Stimulated activated CD8-positive, alpha-beta memory T cell treated with anti-CD3 and anti-CD28 coated beads, Interleukin-2, amount 100 ng/mL, for 48 hours (primary cell): ENCODE data around the gene FNTB.

Source experiments
- DNase-seq, 2 donors: peaks; one replicate each; pipeline ENCODE4 v3.0.0-alpha.2; 2020; ENCODE audit warnings: low read depth in 2 of 2

The FNTB gene

DNA sequence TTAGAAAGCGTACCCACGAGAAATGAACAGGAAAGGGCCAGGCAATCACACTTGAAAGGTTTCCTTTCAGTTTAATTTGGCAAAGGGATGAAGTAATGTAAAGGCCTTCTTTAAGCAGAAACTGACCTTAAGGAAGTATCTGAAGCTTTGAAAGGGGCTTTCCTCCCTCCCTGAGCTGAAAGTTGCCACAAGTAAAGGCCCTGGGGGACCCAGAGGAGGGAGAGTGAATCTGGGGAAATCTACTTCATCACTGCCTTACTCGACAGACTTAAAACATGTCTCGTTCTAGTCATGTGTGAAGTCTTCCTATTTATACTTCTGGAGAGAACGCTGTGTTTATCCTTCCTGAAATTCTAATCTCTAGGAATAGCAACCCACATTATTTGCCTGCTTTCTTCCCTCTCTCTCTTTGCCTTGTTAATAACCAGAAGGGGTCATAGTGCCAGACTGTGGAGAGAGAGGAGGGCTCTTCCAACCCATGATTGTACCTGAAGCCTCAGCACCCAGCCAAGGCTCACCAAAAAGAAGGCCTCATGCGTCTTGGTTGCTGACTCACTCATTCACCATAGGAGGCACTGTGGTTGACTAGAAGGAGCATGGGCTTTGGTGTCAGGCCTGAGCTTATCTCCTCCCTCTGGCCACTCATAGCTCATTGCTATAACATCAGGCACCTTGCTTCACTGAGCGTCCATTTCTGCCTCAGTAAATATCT lies 33.9 kb upstream of the FNTB start:
- no peak for DNase-seq

GRCh38 chr14:64953310-64953654 lies 33.4 kb upstream of the FNTB start:
- DNase-seq: no peak

DNA sequence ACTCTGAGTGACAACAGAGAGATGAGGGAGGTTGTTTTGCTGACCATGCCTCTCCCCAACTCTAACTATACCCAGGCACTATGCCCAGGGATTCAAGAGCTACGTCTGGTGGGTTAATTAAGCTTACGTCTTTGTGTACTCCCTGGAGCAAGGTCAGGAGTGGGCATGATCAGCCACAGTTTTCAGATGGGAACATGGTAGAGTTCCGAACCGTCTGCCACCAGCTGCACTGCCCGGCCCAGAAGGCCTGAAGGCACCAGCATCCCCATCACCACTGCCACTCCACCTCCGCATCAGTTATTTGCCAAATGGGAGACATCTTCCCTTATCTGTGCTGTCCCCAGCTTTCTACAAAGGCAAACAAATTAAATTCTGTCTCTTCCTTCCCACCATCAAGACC lies 33.0 kb upstream of the FNTB start:
- no peak for DNase-seq

DNA sequence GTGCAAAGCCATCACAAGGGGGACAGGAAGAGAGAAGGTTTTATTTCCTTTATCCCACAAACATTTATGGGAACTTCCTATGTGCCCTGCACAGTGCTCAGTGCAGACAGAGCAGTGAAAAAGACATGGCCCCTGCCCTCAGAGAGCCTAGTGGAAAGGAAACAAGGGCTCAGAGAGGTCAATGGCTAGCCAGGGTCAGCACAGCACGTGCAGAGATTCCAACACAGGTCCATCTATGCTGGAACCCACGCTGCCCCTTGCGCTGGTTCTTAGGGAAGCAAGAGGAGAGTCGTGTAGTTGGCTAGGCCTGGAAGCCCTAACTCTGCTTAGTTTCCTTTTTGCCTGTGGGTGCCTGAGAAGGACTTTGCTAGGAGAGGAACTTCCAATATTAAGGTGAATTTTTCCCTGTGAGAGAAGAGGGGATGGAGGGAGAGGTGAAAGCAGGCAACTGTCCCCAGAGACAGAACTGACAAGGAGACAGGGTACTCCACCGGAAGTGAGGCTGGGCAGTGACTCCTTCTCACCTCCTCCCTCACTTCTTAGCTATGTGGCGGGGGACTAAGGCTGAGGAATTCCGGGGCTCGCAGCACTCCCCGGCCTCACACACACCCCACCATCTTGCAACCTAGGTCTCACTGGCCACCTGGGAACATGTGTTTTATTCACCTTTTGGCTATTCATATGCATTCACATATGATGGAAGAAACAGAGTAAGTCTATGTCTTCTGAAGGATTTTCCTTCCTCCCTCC lies 32.0 kb upstream of the FNTB start:
- no peak for DNase-seq

- no peak for DNase-seq
Measured at GRCh38 chr14:64955297-64955696, 31.4 kb upstream of the FNTB start.

DNA sequence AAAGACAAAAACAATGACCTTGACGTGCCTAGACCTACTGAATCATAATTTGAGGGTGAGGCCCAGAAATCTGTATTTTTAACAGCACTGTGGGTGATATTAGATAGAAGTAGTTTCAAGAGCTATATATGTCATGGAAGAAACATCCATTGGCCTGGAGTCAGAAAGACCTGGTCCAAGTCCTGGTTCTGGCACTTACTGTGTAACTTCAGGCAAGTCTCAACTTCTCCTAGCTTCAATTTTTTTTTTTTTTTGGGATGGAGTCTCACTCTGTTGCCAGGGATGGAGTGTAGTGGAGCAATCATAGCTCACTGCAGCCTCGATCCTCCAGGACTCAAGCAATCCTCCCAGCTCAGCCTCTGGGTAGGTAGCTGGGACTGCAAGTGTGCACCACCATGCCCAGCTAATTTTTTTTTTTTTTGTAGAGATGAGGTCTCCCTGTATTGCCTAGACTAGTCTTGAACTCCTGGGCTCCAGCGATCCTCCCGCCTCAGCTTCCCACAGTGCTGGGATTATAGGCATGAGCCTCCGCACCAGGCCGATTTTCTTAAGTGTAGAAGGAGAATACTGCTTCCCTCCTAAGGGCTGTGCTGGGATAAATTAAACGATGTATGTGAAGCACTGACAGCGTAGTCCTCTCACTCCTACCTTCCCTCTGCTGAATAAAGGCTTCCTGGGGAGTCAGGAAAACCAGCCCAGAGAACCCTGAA lies 29.8 kb upstream of the FNTB start:
- no peak for DNase-seq

DNA sequence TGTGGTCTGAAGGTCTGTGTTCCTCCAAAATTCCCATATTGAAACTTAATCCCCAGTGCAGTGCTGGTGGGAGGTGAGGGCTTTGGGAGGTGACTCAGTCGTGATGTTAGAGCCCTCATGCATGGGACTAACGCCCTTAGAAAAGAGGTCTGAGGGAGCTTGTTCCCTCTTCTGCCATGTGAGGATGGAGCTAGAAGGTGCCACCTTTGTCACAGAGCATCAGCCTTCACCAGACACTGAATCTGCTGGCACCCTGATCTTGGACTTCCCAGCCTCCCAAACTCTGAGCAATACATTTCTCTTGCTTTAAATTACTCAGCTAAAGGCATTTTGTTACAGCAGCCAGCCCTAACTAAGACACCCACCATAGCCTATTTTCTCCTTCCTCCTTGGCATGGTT lies 28.5 kb upstream of the FNTB start:
- no peak for DNase-seq

DNA sequence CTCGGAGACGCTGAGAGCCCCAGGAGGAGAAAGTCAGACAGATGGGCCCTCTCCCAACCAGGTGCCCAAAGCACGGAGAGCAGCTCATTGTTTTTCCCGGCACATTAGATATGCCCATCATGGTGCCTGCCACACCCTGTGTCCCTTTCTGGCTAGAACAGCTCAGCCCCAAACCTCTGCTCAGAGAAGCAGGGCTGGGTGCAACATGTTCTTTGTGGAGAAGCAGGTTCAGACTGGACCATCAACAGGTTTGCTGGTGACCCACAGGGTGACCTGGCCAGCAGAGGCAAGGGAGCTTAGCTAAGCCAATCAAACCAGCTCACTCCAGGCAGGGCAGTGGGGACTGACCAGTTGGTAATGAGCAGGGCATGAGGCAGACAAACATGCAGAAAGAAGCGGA lies 28.0 kb upstream of the FNTB start:
- no peak for DNase-seq

- no peak for DNase-seq
Measured at GRCh38 chr14:64960762-64961276, 25.9 kb upstream of the FNTB start.

DNA sequence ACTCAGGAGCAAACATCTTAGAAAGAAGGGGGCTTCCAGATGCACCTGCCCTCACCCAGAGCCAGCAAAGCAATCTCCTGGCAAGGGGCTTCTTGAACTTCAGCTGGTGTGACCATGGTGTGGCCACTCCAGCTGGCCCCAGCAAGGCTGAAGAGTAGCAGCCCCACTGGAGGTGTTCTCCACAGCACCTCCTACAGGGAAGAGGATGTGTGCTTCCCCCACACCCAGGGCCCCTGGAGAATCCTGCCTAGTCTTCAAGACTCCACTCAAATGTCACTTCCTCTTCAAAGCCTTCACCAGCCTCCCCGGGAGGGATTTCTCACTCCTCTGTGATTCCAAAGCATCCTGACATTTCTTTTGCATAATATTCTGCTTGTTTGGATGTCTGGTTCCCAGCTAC lies 23.1 kb upstream of the FNTB start:
- no peak for DNase-seq

DNA sequence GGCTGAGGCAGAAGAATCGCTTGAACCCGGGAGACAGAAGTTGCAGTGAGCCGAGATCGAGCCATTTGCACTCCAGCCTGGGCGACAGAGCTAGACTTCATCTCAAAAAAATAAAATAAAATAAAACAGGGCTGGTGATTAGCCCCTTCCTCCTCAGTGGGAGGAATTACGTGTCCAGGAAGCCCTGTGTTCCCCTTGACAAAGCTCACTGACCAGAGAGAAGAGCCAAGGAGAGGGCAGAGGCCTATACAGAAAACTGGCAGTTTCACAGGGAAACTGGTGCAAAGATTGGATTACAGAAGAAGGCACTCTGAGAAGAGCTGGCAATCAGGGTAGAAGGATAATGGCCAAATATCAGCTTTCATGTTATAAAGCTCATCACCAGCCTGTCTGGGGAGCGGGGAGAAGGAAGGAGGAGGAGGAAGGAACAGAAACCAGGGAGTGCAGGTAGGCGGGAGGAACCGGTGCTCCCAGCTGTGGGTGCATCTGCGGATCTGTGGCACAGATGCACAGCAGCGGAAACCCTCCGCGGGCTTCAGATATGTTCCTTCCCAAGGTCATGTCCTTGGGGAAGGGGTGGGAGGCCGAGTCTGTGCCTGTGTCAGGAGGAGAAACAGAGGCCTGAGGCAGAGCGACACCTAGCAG lies 21.2 kb upstream of the FNTB start:
- DNase-seq: no peak

- no peak for DNase-seq
Measured at GRCh38 chr14:64966976-64967375, 19.7 kb upstream of the FNTB start.

DNA sequence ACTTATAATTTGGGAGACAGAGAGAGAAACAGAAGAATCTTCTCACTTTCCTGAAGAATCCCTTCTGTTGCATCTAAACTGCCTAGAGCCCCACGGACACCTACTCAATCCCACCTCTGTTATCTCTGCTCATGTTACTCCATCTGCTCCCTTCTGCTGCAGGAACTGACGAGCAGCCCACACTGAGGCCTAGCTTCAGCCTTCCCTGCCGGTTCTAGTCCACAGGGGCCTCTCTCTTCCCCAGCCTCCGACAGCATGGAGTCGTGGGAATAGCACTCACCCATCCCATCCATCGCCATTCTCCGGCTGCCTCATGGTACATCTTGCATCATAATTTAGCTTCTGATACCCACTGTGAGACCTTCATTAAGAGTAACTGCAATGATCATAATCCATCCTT lies 18.5 kb upstream of the FNTB start:
- DNase-seq: no peak

DNA sequence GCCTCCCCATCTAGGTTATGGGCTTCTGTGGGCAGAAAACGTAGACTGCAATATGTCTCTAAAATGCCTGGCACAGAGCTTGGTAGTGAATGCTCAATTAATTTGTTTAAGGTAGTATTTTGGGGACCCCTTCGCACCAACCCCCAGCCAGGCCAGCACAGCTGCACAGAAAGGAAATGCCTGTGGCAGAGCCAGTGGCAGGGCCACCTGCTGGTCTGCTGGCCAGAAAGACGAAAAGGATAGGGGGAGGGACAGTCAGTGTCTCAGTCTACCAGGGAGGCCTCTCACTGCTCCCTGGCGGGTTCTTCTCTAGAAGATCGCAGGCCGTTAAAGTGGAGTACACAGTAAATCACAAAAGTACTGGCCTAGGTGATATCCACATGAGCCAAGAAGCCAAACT lies 18.0 kb upstream of the FNTB start:
- DNase-seq: no peak

DNA sequence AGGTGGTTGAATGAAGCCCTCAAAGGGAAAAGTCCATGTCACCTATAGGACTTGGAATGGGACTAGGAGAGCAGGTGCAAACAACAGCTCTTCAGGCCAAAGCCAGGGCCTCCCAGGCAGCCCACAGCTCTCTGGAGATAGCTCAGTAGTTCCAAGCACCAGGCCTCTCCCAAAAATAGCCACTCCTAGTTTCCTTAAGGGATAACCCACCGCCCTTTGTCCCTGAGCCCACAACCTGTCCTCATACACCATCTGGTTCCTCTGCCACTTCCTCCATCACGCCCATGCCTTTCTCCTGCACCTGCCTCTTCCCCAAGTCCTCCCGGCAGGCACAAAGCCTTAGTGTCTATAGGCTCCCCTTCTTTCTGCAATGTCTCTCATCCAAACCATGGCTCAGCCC lies 16.7 kb upstream of the FNTB start:
- no peak for DNase-seq

DNA sequence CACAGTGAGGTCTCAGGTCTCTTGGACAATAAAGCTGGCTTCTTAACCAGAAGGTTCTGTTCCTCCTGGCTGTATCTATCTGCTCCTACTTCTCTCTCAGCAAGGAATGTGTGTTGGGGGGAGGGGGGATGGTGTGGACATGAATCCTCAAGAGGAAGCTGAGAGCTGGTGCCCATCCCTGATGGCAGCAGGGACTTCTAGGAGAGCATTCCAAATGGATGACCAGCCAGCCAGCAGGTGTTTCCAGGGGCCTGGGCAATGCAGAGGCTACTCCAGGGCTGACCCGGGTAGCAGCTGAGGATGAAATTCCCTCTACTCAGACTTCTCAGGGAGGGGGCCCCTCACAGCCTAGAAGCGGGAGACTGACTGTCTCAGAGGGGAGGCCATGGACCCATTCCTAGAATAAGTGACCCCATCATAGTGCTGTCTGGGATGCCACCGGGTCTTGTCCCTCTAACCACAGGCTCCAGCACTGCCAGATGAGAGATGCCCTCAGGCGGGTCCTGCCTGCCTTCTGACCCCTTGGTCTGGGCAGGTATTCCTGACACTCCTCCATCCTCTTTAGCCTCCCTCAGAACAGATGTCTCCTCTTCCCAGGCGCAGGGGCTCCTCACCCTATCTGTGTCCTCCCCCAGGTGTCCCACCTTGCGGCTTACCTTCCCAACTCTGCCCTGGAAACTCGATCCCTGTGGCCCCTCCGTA lies 15.8 kb upstream of the FNTB start:
- DNase-seq: no peak

DNA sequence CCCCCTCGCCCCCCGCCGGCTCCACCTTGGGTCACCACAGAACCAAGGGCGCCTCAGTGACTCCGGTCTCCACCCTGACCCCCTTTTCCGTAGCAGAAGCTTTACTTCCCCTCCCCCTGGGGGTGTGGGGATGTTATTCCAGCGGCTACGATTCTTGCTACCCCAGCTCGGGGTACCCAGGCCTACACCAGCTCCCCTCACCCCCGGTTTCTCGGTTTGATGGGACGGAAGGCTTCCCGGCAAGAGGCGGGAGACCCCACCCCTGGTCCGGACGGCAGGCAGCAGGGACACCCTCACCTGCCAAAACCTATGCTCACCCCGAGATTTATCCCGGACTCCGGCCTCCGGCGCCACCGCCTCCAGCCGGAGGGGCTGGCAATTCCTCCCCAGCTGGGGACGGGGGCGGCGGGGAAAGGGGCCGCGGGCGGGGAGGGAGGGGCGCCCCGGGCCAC lies 15.2 kb upstream of the FNTB start:
- DNase-seq: no peak

GRCh38 chr14:64971943-64972791 lies 14.5 kb upstream of the FNTB start, which contains the start of gene RAB15:
RAB15 (minus strand) TSS chr14:64972336; CDS start chr14:64972076, 260 bp downstream.
- DNase-seq: peak; percentile 8 to 21

GRCh38 chr14:64973026-64973442 lies 13.7 kb upstream of the FNTB start:
- no peak for DNase-seq

- no peak for DNase-seq
Measured at GRCh38 chr14:64973826-64974225, 12.9 kb upstream of the FNTB start.

- DNase-seq: no peak
Measured at GRCh38 chr14:64974563-64974962, 12.1 kb upstream of the FNTB start.
